ENCODE measurements around the gene PBRM1. TPM values are rescaled to one million over a fixed set of nuclear protein-coding genes. Genes with fewer than 3 reads are reported as not detected.

PBRM1 gene
- polyA plus RNA-seq, 1 experiment, result 40.6 TPM

DNA sequence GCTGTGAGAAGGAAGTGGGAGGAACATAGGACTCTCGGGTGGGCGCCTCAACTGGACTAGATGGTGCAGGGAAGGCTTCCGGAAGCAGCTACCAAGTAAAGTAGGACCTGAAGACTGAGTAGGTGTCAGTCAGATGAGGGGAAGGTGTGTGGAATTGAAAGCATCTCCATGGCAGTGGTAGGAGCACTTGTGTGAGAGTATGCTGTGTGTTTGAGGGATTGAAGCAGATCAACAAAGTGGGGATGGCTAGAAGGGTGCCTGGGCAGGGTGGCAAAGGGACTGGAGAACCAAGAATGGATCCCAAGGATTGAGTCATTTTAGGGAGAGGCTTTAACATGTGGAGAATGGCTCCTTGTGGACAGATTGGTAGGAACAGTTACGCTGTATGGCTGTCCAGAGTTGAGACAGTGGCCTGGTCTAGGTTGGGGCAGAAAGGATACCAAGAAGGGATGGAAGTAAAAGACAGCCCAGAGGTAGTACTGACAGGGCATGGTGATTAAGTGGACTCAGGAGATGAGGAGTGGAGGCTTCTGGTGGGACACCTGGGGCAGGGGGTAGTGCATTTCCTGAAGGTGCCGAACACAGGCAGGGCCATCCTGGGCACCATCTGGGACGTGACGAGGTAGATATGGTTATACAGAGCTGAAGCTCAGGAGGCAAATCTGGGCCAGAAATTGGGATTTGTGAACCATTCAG lies 147.8 kb downstream of the PBRM1 start:
- CTCF ChIA-PET, result no interaction called here
- Histone ChIP-seq H3K27me3 (ENCODE audit: control insufficient read depth, insufficient read depth, low read length) (no peaks in the 10 kb centered on the region), H3K4me3 (ENCODE audit: low read depth, low read length) (peak overlapping the region; percentile 94), H3K9me3 (ENCODE audit: control insufficient read depth, insufficient read depth, low read length) (no peaks in the 10 kb centered on the region; the same call in 1 of the 2 replicates), H3K27ac (ENCODE audit: low read depth, low read length) (peak overlapping the region; percentile 84)
- no peak for DNase-seq (ENCODE audit: low read depth, low spot score)
- POLR2A ChIA-PET, result no interaction called here
- no peak for TF ChIP-seq CTCF (IDR thresholded peaks at IDR 0.05; ENCODE audit: low read depth, low read length)

- POLR2A ChIA-PET, result no interaction called here
- Histone ChIP-seq H3K27me3 (ENCODE audit: control insufficient read depth, insufficient read depth, low read length) (no peaks in the 10 kb centered on the region), H3K9me3 (ENCODE audit: control insufficient read depth, insufficient read depth, low read length) (no peaks in the 10 kb centered on the region; the same call in 1 of the 2 replicates), H3K4me3 (ENCODE audit: low read depth, low read length) (peak overlapping the region; percentile 94), H3K27ac (ENCODE audit: low read depth, low read length) (peak overlapping the region; percentile 84)
- TF ChIP-seq CTCF (IDR thresholded peaks at IDR 0.05; ENCODE audit: low read depth, low read length), result no peak
- no peak for DNase-seq (ENCODE audit: low read depth, low spot score)
- CTCF ChIA-PET, result no interaction called here
Observed at GRCh38 chr3:52537165-52537620, 148.5 kb downstream of the PBRM1 start.

- peak; percentile 95 for DNase-seq (ENCODE audit: low read depth, low spot score)
- Histone ChIP-seq H3K27ac (ENCODE audit: low read depth, low read length) (peak within 1 kb of the TSS; percentile 84), H3K4me3 (ENCODE audit: low read depth, low read length) (peak within 1 kb of the TSS; percentile 94), H3K9me3 (ENCODE audit: control insufficient read depth, insufficient read depth, low read length) (no peaks in the 10 kb centered on the region; the same call in 1 of the 2 replicates), H3K27me3 (ENCODE audit: control insufficient read depth, insufficient read depth, low read length) (no peaks in the 10 kb centered on the region)
- TF ChIP-seq CTCF (IDR thresholded peaks at IDR 0.05; ENCODE audit: low read depth, low read length), result no peak
- POLR2A ChIA-PET, result interaction anchor here (0.5 to 1.4 kb wide), 12 partner anchors 9 to 170 kb away, joined by 3 to 7 read pairs (median 4); partner anchors contain the start of genes GLT8D1 and SPCS1
- CTCF ChIA-PET, result interaction anchor here (0.9 kb wide), 1 partner anchor 132 kb away, joined by 8 read pairs; no protein-coding TSS in a partner anchor
Observed at GRCh38 chr3:52536369-52537164, 149.1 kb downstream of the PBRM1 start, which contains the start of gene UQCC5. TSS of gene UQCC5 (plus strand) at chr3:52536605. CDS start at chr3:52536756, 151 bp downstream.

DNA sequence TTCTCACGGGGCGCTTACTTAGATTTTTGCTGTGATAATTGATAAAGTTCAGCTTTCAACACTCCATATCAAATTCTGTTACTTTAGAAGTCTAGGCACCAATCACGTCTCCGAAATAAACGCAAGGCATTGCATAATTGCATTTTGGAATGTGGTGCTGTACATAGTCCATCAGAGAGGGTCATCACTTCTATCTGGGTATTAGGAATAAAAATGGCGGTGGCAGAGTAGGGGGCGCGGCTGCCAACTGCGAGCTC lies 149.7 kb downstream of the PBRM1 start:
- no peak for TF ChIP-seq CTCF (IDR thresholded peaks at IDR 0.05; ENCODE audit: low read depth, low read length)
- ChIA-PET CTCF (interaction anchor here (0.6 to 0.9 kb wide), 2 partner anchors 131 to 258 kb away, joined by 3 to 8 read pairs; partner anchors contain the start of gene WDR82), POLR2A (interaction anchor here (0.5 to 1.4 kb wide), 12 partner anchors 9 to 170 kb away, joined by 3 to 7 read pairs (median 4); partner anchors contain the start of genes GLT8D1 and SPCS1)
- H3K9me3 ChIP-seq (ENCODE audit: control insufficient read depth, insufficient read depth, low read length), result no peaks in the 10 kb centered on the region; the same call in 1 of the 2 replicates
- H3K27me3 ChIP-seq (ENCODE audit: control insufficient read depth, insufficient read depth, low read length), result no peaks in the 10 kb centered on the region
- no peak for DNase-seq (ENCODE audit: low read depth, low spot score)
- H3K27ac ChIP-seq (ENCODE audit: low read depth, low read length), result no peak overlapping the region
- H3K4me3 ChIP-seq (ENCODE audit: low read depth, low read length), result 0 out of 2 replicates have a peak overlapping the region, but pooled peaks have one; percentile 1
